ENCODE measurements around the gene COL24A1.
"Not testable (repeated sequence)": the region's sequence is repeated elsewhere in the genome, so short reads cannot be mapped to it uniquely, and the experiment has no call there.

The COL24A1 gene

DNA sequence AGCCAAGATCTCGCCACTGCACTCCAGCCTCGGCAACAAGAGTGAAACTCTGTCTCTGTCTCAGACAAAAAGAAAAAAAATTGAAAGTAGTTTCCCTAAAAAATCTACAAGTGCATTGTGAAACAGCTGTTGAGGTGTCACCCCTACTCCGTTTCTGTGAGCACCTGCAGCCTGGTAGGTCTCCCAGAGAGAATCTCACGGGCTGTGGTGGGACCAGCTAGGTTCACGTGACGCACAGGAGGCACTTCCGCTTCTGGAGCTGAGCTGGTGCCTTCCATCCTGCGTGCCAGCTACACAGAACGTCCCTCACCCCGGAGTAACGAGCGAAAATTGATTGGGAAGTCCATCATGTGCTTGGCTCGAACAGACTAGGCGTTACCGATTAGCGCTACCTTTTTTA, 66.8 kb downstream of the COL24A1 start:
- DNase-seq (ENCODE audit: low spot score): no peak
- in situ Hi-C loops (cut with MboI; ENCODE audit: low pct_unique_long_range_greater_than_20kb, low sequenced_read_pairs, unreplicated experiment): no loop called here
- TF ChIP-seq CTCF (IDR thresholded peaks at IDR 0.05; ENCODE audit: extremely low read depth, insufficient read depth, missing control alignments): no peak

- TF ChIP-seq CTCF (IDR thresholded peaks at IDR 0.05; ENCODE audit: extremely low read depth, insufficient read depth, missing control alignments): no peak
- in situ Hi-C loops (cut with MboI; ENCODE audit: low pct_unique_long_range_greater_than_20kb, low sequenced_read_pairs, unreplicated experiment): no loop called here
- DNase-seq (ENCODE audit: low spot score): no peak
Observed at GRCh38 chr1:86085741-86086409, 70.7 kb downstream of the COL24A1 start.

DNA sequence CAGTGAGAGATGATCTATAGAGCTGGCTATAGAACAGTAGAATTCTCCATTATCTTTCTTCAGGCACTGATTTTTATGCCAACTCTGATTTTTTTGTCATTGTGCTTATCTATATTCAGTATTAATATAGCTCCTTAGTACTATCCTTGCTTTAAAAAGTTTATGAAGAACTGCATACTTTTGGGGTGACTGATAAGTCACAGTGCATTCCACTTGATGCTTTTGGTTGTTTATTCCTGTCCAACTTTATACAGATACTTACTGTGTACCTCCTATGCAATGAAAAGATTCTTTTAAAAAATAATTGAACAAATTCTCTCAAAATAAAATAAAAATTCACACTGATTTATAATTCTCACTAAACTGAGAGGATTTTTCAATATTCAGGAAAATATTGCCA, 71.6 kb downstream of the COL24A1 start:
- no peak for TF ChIP-seq CTCF (IDR thresholded peaks at IDR 0.05; ENCODE audit: extremely low read depth, insufficient read depth, missing control alignments)
- DNase-seq (ENCODE audit: low spot score): no peak
- in situ Hi-C loops (cut with MboI; ENCODE audit: low pct_unique_long_range_greater_than_20kb, low sequenced_read_pairs, unreplicated experiment): no loop called here

DNA sequence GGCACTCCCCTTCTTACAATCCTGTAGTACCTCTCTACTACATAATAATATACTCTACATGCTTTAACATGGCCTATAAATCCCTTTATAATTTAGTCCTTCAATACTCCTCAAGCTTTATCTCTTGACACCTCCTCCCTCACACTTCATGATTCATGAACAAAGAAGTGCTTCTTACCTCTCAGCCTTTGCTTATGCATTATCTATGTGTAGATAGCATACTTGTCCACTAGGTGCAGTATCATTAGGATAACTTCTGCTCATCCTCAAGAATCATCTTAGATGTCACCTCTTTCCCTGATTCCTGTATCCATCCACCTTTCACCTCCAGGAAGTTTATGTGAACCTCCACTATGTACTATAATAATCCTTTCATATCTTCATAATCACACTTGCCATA, 74.4 kb downstream of the COL24A1 start:
- peak; percentile 30 for TF ChIP-seq CTCF (IDR thresholded peaks at IDR 0.05; ENCODE audit: extremely low read depth, insufficient read depth, missing control alignments)
- DNase-seq (ENCODE audit: low spot score): no peak
- in situ Hi-C loops (cut with MboI; ENCODE audit: low pct_unique_long_range_greater_than_20kb, low sequenced_read_pairs, unreplicated experiment): no loop called here

- in situ Hi-C loops (cut with MboI; ENCODE audit: low pct_unique_long_range_greater_than_20kb, low sequenced_read_pairs, unreplicated experiment); DNase-seq (ENCODE audit: low spot score): not testable (repeated sequence)
Observed at GRCh38 chr1:86072474-86072873, 84.1 kb downstream of the COL24A1 start.

DNA sequence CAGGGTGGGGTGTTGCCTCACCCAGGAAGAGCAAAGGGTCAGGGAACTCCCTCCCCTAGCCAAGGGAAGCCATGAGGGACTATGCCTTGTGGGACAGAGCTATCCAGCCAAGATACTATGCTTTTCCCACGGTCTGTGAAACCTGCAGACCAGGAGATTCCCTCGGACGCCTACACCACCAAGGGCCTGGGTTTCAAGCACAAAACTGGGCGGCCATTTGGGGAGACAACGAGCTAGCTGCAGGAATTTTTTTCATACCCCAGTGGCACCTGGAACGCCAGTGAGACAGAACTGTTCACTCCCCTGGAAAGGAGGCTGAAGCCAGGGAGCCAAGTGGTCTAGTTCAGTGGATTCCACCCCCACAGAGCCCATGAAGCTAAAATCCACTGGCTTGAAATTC, 84.7 kb downstream of the COL24A1 start:
- DNase-seq (ENCODE audit: low spot score); in situ Hi-C loops (cut with MboI; ENCODE audit: low pct_unique_long_range_greater_than_20kb, low sequenced_read_pairs, unreplicated experiment): not testable (repeated sequence)

DNA sequence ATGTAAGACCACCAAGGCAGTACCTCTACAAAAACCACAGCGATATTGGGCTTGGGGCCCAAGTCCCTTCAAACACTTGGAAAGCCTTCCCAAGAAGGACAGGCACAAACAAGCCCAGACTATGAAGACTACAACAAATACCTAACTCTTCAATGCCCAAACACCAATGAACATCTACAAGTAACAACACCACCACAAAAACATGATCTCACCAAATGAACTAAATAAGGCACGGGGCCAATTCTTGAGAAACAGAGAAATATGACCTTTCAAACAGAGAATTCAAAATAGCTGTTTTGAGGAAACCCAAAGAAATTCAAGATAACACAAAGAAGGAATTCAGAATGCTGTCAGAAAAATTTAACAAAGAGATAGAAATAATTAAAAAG, 86.8 kb downstream of the COL24A1 start:
- in situ Hi-C loops (cut with MboI; ENCODE audit: low pct_unique_long_range_greater_than_20kb, low sequenced_read_pairs, unreplicated experiment): no loop called here
- DNase-seq (ENCODE audit: low spot score): no peak
- no peak for TF ChIP-seq CTCF (IDR thresholded peaks at IDR 0.05; ENCODE audit: extremely low read depth, insufficient read depth, missing control alignments)

Measured in GM13977 (cell line).